ENCODE measurements around the gene PCDHGA11. TPM values are rescaled to one million over a fixed set of nuclear protein-coding genes. Genes with fewer than 3 reads are reported as not detected.

The PCDHGA11 gene
- total and polyA plus RNA-seq, 2 of the 4 experiments (the other 2 are of a cell fraction), result 5.4 to 6.9 TPM

- H2BK15ac ChIP-seq (ENCODE audit: low read depth, low read length), result no peak overlapping the region
- WGBS, 2 experiments (ENCODE audit: extremely low coverage in 2 of 2, insufficient read length in 1 of 2), result no CpG with 5 or more reads among the region's 3 CpGs
- no peak overlapping the region for H2BK120ac ChIP-seq (ENCODE audit: low read depth, low read length)
- H3K4me3 ChIP-seq (ENCODE audit: insufficient read depth, low read depth, low read length), result no peak overlapping the region
- TF ChIP-seq SMC3 (IDR thresholded peaks at IDR 0.05; ENCODE audit: low read depth, low read length) (no peak), CTCF (conservative IDR thresholded peaks at IDR 0.05; ENCODE audit: low read depth, low read length) (no peak)
- H2AK5ac ChIP-seq (ENCODE audit: low read depth, low read length), result no peak overlapping the region
- no peak overlapping the region for H4K8ac ChIP-seq (ENCODE audit: low read depth in 2 of 2, low read length in 2 of 2)
- H3K4ac ChIP-seq (ENCODE audit: low read depth, low read length), result no peak overlapping the region
- no peak overlapping the region for H3K27ac ChIP-seq (ENCODE audit: insufficient read depth, low read length)
- H4K5ac ChIP-seq (ENCODE audit: low read depth, low read length), result no peak overlapping the region
- H4K91ac ChIP-seq (ENCODE audit: insufficient read depth, low read depth, low read length), result no peak overlapping the region
- no peak overlapping the region for H2BK20ac ChIP-seq (ENCODE audit: low read depth, low read length)
- no peaks in the 10 kb centered on the region for H4K20me1 ChIP-seq (ENCODE audit: insufficient read depth, low read length)
- in situ Hi-C loops (cut with MboI; ENCODE audit: low sequenced_read_pairs), result no loop called here
- intact Hi-C loops (cut with micrococcal nuclease), result loop anchor here (5.0 kb wide), 1 partner anchor 84 kb away; no protein-coding TSS in a partner anchor
- H3K18ac ChIP-seq (ENCODE audit: low read depth, low read length), result no peak overlapping the region
- H3K9ac ChIP-seq (ENCODE audit: low read depth, low read length), result no peak overlapping the region
- no peaks in the 10 kb centered on the region for H3K9me1 ChIP-seq (ENCODE audit: insufficient read depth, low read length)
- ChIA-PET CTCF (interaction anchor here (1.0 to 2.8 kb wide), 3 partner anchors 65 to 152 kb away, joined by 3 to 19 read pairs (median 3); no protein-coding TSS in a partner anchor), POLR2A (ENCODE audit: unreplicated experiment) (no interaction called here)
- dilution Hi-C loops (cut with HindIII; ENCODE audit: low sequenced_read_pairs, unreplicated experiment), result no loop called here
- H3K36me3 ChIP-seq (ENCODE audit: control insufficient read depth, insufficient read depth, low read length), result peaks cover 13% of the 10 kb centered on the region; the same call in 1 of the 2 replicates
- ATAC-seq (ENCODE audit: low read depth), result no peak
- no peak overlapping the region for H2BK5ac ChIP-seq (ENCODE audit: low read depth, low read length, poor library complexity, severe bottlenecking)
- H3K27me3 ChIP-seq (ENCODE audit: control insufficient read depth, insufficient read depth, low read length), result no peaks in the 10 kb centered on the region
- H2AK9ac ChIP-seq (replicated peaks; ENCODE audit: low read depth, low read length, poor library complexity), result no peak overlapping the region
- no peak overlapping the region; the same call in 1 of the 2 replicates for H3K56ac ChIP-seq (ENCODE audit: extremely low read depth, insufficient read depth, low read length)
- H2AFZ ChIP-seq (replicated peaks; ENCODE audit: low read length, poor library complexity), result no peak overlapping the region
- H3K14ac ChIP-seq (replicated peaks; ENCODE audit: low read depth, low read length), result no peak overlapping the region
- no peak overlapping the region for H3K23ac ChIP-seq (ENCODE audit: low read depth, low read length)
- H3K4me1 ChIP-seq (ENCODE audit: control insufficient read depth, insufficient read depth, low read length), result no peaks in the 10 kb centered on the region
- H3K9me3 ChIP-seq (ENCODE audit: control insufficient read depth, insufficient read depth, low read length), result peaks cover 52% of the 10 kb centered on the region
- DNase-seq, result no peak
- no TSS peak for BruUV-seq (replicated peaks)
- no peak overlapping the region; the same call in 1 of the 2 replicates for H3K4me2 ChIP-seq (ENCODE audit: low read depth, low read length)
- peaks cover 7 to 8% of the 10 kb centered on the region in 2 experiments; a peak in 2 of 4 replicates for H3K79me1 ChIP-seq (ENCODE audit: low read depth in 1 of 2, low read length in 2 of 2)
These were observed 9.3 kb upstream of the PCDHGA11 start for GRCh38 chr5:141411575-141411974.
